Neural crest cell (in vitro differentiated cells): ENCODE data around the gene BNIP5. TPM values are rescaled to one million over a fixed set of nuclear protein-coding genes. Genes with fewer than 3 reads are reported as not detected.

Experiments
- DNase-seq: peaks from one replicate; pipeline ENCODE4 v3.0.0; 2021; ENCODE audit warnings: low read depth, mixed read lengths, low spot score
- H3K27ac Mint-ChIP-seq: one replicate; pipeline ENCODE4 v1.8.0; 2021; ENCODE audit warnings: mild to moderate bottlenecking, mixed read lengths; ENCODE audit not compliant: unreplicated experiment
- H3K27me3 Mint-ChIP-seq: 2 replicates; pipeline ENCODE4 v1.8.0; 2021; ENCODE audit warnings: low read depth, mild to moderate bottlenecking, mixed read lengths
- H3K36me3 Mint-ChIP-seq: 2 replicates; pipeline ENCODE4 v1.8.0; 2021; ENCODE audit warnings: low read depth, mild to moderate bottlenecking, mixed read lengths
- H3K4me1 Mint-ChIP-seq: 2 replicates; pipeline ENCODE4 v1.8.0; 2021; ENCODE audit warnings: mixed read lengths
- H3K4me3 Mint-ChIP-seq: one replicate; pipeline ENCODE4 v1.8.0; 2021; ENCODE audit warnings: mild to moderate bottlenecking, mixed read lengths
- H3K9me3 Mint-ChIP-seq: 2 replicates; pipeline ENCODE4 v1.8.0; 2021; ENCODE audit warnings: mixed read lengths
- total RNA-seq: library from RNA; stranded (reverse); gene quantifications from 2 replicates; pipeline ENCODE4 v1.2.1, GENCODE V29; 2021
- TF ChIP-seq, protein P1 (sequence below): fragments of 200-600 bp; sonication (generic); conservative IDR thresholded peaks from 2 replicates; pipeline ENCODE4 v1.5.0; 2021; ENCODE audit warnings: antibody characterized with exemption, mild to moderate bottlenecking

Gene BNIP5
- total RNA-seq, 1 donor from 2014 or later: not detected

DNA sequence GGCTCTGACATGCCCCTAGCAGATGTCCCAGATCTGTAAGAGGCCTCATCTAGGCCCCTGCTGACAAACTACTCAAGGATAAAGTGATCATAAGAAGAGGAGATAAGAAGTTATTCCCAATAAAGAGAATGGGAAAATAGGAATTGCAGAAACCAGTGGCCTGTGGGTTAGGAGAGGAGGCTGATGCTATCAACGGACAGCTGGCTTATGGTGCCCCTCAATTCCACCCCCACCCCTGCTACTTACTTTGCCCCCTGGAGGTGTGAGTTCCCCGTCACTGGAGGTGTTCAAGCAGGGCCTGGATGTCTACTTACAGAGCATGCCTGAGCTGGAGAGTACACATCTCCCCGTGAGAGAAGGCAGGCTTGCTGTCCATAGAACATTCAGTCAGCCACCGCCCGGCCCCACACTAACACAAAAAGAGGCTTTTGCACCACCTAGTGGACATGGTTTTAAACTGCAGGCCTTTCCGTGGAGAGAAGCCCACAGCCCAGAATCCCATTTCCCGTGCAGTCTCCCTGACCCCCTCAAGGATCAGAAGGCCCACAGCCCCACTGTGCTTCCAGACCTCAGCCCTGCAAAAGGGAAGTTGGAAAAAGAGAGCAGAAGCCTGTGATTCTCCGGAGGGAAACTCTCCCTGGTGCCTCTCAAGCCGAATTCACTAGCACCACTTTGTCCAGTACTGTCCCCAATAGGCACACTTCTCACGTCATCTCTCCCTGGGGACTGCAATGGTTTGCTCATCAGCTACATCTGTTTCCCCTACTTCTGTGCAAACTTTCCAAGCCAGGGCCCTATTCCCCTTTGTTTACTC, 23.8 kb upstream of the BNIP5 start:
- Mint-ChIP-seq H3K4me1 (peaks cover 30% of the 10 kb centered on the region), H3K36me3 (no peaks in the 10 kb centered on the region), H3K27me3 (no peaks in the 10 kb centered on the region), H3K27ac (peak overlapping the region; percentile 51), H3K4me3 (no peak overlapping the region), H3K9me3 (no peaks in the 10 kb centered on the region)
- TF ChIP-seq, protein P1, sequence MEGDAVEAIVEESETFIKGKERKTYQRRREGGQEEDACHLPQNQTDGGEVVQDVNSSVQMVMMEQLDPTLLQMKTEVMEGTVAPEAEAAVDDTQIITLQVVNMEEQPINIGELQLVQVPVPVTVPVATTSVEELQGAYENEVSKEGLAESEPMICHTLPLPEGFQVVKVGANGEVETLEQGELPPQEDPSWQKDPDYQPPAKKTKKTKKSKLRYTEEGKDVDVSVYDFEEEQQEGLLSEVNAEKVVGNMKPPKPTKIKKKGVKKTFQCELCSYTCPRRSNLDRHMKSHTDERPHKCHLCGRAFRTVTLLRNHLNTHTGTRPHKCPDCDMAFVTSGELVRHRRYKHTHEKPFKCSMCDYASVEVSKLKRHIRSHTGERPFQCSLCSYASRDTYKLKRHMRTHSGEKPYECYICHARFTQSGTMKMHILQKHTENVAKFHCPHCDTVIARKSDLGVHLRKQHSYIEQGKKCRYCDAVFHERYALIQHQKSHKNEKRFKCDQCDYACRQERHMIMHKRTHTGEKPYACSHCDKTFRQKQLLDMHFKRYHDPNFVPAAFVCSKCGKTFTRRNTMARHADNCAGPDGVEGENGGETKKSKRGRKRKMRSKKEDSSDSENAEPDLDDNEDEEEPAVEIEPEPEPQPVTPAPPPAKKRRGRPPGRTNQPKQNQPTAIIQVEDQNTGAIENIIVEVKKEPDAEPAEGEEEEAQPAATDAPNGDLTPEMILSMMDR: peak; percentile 83
- peak; percentile 80 for DNase-seq

DNA sequence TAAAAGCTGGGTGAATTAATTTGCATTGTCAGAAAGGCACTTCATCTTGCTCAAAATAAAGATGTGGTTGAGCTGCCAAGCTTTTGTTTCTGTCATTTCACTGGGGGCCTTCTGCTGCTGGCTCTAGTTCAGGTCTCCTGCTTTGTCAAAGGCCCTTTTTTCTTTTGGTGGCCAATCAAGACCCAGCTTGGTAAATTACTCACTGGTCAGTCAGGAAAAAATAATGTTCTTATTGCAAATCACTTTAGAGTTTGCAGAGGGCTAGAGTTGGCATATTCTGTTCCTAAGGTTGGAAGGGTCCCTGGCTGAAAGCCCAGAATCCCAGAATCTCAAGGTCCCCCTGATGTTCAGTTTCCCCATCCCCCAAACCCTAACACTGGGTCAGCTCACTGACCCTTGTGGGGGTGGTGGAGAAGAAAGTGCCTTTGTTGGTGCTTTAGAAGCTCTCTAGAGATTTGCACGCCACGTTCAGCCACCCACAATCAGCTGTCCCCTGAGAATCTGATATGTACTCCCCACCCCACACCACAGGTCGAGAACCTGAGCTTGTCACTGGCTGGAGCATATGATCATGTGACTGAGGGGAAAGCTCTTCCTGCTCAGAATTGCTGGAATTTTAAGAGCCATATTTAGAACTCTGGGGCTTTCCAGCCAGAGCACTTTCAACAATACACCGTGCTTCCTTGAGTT, 21.7 kb upstream of the BNIP5 start:
- Mint-ChIP-seq H3K4me3 (peak overlapping the region; percentile 22), H3K4me1 (peaks cover 30% of the 10 kb centered on the region), H3K9me3 (peaks cover 3% of the 10 kb centered on the region), H3K27me3 (peaks cover 3% of the 10 kb centered on the region), H3K27ac (peak overlapping the region; percentile 73), H3K36me3 (no peaks in the 10 kb centered on the region)
- no peak for DNase-seq
- TF ChIP-seq, protein P1: no peak

DNA sequence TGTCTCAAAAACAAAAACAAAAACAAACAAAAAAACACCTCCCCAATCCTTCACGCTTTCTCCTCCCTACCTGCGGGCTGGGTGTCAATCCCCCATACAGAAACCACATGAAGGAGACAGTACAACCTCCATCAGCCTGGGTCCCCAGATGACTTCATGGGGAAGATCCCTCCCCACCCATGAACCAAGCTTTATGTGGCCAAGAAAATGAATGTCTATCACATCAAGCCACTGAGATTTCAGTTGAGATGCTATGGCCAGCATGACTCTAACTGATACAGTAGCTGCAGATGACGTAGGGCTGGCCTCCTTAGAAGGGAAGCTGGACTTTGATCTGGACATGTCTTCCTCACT, 21.2 kb upstream of the BNIP5 start:
- H3K9me3 Mint-ChIP-seq: peaks cover 5% of the 10 kb centered on the region
- H3K4me3 Mint-ChIP-seq: peak overlapping the region; percentile 22
- H3K4me1 Mint-ChIP-seq: peaks cover 27% of the 10 kb centered on the region
- no peak for DNase-seq
- H3K27ac Mint-ChIP-seq: peak overlapping the region; percentile 73
- H3K27me3 Mint-ChIP-seq: peaks cover 3% of the 10 kb centered on the region
- no peaks in the 10 kb centered on the region for H3K36me3 Mint-ChIP-seq
- TF ChIP-seq, protein P1: no peak

DNA sequence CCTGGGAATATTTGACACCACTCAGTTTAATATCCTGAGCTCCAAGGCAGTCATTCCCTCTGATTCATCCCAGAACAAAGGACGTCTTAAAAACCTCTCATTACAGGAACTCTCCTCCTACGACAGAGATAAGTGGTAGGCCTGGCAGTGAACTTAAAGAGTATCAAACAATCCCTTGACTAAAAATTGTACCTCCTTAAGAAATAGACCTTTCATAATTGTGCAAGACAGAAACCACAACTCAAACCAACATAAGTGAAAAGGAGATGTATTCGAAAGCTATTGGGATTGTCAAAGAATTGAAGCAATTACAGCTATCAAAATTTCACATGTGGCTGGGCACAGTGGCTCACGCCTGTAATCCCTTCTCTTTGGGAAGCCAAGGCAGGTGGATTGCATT, 19.1 kb upstream of the BNIP5 start:
- Mint-ChIP-seq H3K27ac (no peak overlapping the region), H3K9me3 (peaks cover 7% of the 10 kb centered on the region), H3K4me3 (no peak overlapping the region), H3K27me3 (peaks cover 3% of the 10 kb centered on the region), H3K4me1 (peaks cover 29% of the 10 kb centered on the region), H3K36me3 (no peaks in the 10 kb centered on the region)
- TF ChIP-seq, protein P1: no peak
- DNase-seq: no peak

DNA sequence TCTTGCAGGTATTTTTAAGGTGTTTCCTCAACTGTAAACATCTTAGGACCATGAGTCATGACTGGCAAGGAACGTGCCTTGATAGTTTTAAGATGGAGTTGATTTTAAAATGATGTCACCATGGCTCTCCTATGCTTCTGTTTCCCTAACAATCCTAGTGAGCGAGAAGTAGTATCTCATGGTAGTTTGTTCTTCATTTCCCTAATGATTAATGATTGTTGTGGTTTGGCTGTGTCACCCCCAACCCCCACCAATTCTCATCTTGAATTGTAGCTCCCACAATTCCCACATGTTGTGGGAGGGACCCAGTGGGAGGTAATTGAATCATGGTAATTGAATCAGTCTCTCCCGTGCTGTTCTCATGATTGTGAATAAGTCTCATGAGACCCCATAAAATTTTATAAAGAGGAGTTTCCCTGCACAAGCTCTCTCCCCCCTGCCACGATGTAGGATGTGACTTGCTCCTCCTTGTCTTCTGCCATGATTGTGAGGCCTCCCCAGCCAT, 16.8 kb upstream of the BNIP5 start:
- peaks cover 3% of the 10 kb centered on the region for H3K27me3 Mint-ChIP-seq
- no peak overlapping the region for H3K27ac Mint-ChIP-seq
- DNase-seq: no peak
- H3K4me1 Mint-ChIP-seq: peaks cover 22% of the 10 kb centered on the region
- H3K9me3 Mint-ChIP-seq: peaks cover 7% of the 10 kb centered on the region
- no peaks in the 10 kb centered on the region for H3K36me3 Mint-ChIP-seq
- TF ChIP-seq, protein P1: no peak
- H3K4me3 Mint-ChIP-seq: no peak overlapping the region
